Neural cell (in vitro differentiated cells): ENCODE measurements around the gene MRPS35. TPM values are rescaled to one million over a fixed set of nuclear protein-coding genes. Genes with fewer than 3 reads are reported as not detected.

ENCODE experiments used
- H2AFZ ChIP-seq: fragments of 200-600, 300-800 bp; sonication (generic), shearing (Covaris generic); 2 replicates; pipeline ENCODE4 v1.6.0; 2014; ENCODE audit warnings: low read depth, mild to moderate bottlenecking, antibody characterized with exemption, low read length, moderate library complexity
- H3F3A ChIP-seq: fragments of 200-600 bp; shearing (Covaris generic); 2 replicates; pipeline ENCODE4 v1.6.1; 2016; ENCODE audit warnings: mild to moderate bottlenecking, moderate library complexity, mixed read lengths, antibody characterized with exemption, low read length; ENCODE audit not compliant: insufficient read depth, poor library complexity, severe bottlenecking
- H3K27ac ChIP-seq: fragments of 200-600, 300-800 bp; sonication (generic), shearing (Covaris generic); 2 replicates; pipeline ENCODE4 v1.5.1; 2014; ENCODE audit warnings: mild to moderate bottlenecking, low read length, moderate library complexity
- H3K27me3 ChIP-seq: fragments of 300-800, 200-600 bp; sonication (generic), shearing (Covaris generic); 2 replicates; pipeline ENCODE4 v1.6.0; 2014; ENCODE audit warnings: mild to moderate bottlenecking, low read depth, low read length, moderate library complexity; ENCODE audit not compliant: insufficient read depth
- H3K36me3 ChIP-seq: fragments of 300-800, 200-600 bp; sonication (generic), shearing (Covaris generic); 2 replicates; pipeline ENCODE4 v1.5.1; 2014; ENCODE audit warnings: mild to moderate bottlenecking, antibody characterized with exemption, low read length, moderate library complexity; ENCODE audit not compliant: insufficient read depth
- H3K4me2 ChIP-seq: fragments of 300-800, 200-600 bp; sonication (generic), shearing (Covaris generic); 2 replicates; pipeline ENCODE4 v1.6.0; 2014; ENCODE audit warnings: mild to moderate bottlenecking, low read length
- H3K4me3 ChIP-seq: fragments of 300-800, 200-600 bp; sonication (generic), shearing (Covaris generic); 2 replicates; pipeline ENCODE4 v1.5.1; 2014; ENCODE audit warnings: mild to moderate bottlenecking, low read length, moderate library complexity
- H3K79me2 ChIP-seq: fragments of 200-600 bp; shearing (Covaris generic); replicated peaks from 2 replicates; pipeline ENCODE4 v1.6.0; 2014; ENCODE audit warnings: mild to moderate bottlenecking, low read length, moderate library complexity; ENCODE audit not compliant: insufficient read depth
- H3K9ac ChIP-seq: fragments of 300-800, 200-600 bp; sonication (generic), shearing (Covaris generic); 2 replicates; pipeline ENCODE4 v1.6.1; 2016; ENCODE audit warnings: mild to moderate bottlenecking, low read length, mixed read lengths
- H3K9me2 ChIP-seq: fragments of 200-600 bp; shearing (Covaris generic); 2 replicates; pipeline ENCODE4 v1.6.1; 2016; ENCODE audit warnings: mild to moderate bottlenecking, low read length, mixed read lengths; ENCODE audit not compliant: insufficient read depth
- H3K9me3 ChIP-seq: fragments of 200-600, 300-800 bp; sonication (generic), shearing (Covaris generic); 2 replicates; pipeline ENCODE4 v1.6.1; 2016; ENCODE audit warnings: mild to moderate bottlenecking, mixed run types, low read length, moderate library complexity, mixed read lengths
- H4K20me1 ChIP-seq: fragments of 200-600 bp; shearing (Covaris generic); 2 replicates; pipeline ENCODE4 v1.6.1; 2016; ENCODE audit warnings: mild to moderate bottlenecking, mixed run types; ENCODE audit not compliant: insufficient read depth
- CTCF ChIP-seq: fragments of 450-650 bp; IDR thresholded peaks from 2 replicates; pipeline ENCODE4 v1.5.1; 2014; ENCODE audit warnings: antibody characterized with exemption, mild to moderate bottlenecking, moderate library complexity; ENCODE audit not compliant: poor library complexity, severe bottlenecking
- EP300 ChIP-seq: fragments of 450-650 bp; conservative IDR thresholded peaks from 2 replicates; pipeline ENCODE4 v1.6.1; 2014; ENCODE audit warnings: antibody characterized with exemption, mild to moderate bottlenecking, moderate library complexity; ENCODE audit not compliant: poor library complexity, severe bottlenecking
- EZH2 ChIP-seq: fragments of 200-600, 300-800 bp; shearing (Covaris generic), sonication (generic); IDR thresholded peaks from 2 replicates; pipeline ENCODE4 v1.6.1; 2014; ENCODE audit warnings: antibody characterized with exemption, low read length, borderline replicate concordance, mild to moderate bottlenecking; ENCODE audit not compliant: insufficient read depth, poor library complexity, severe bottlenecking
- MXI1 ChIP-seq: fragments of 450-650 bp; conservative IDR thresholded peaks from 2 replicates; pipeline ENCODE4 v1.6.1; 2014; ENCODE audit warnings: antibody characterized with exemption, mild to moderate bottlenecking; ENCODE audit not compliant: poor library complexity, severe bottlenecking
- POLR2AphosphoS5 ChIP-seq: IDR thresholded peaks from 2 replicates; pipeline ENCODE4 v1.6.1; 2012
- RAD21 ChIP-seq: fragments of 450-650 bp; conservative IDR thresholded peaks from 2 replicates; pipeline ENCODE4 v1.6.1; 2014; ENCODE audit warnings: antibody characterized with exemption, mild to moderate bottlenecking, moderate library complexity
- REST ChIP-seq: IDR thresholded peaks from 2 replicates; pipeline ENCODE4 v1.6.1; 2012; ENCODE audit warnings: borderline replicate concordance
- SMC3 ChIP-seq: fragments of 450-650 bp; conservative IDR thresholded peaks from 2 replicates; pipeline ENCODE4 v1.6.1; 2014; ENCODE audit warnings: antibody characterized with exemption, mild to moderate bottlenecking, moderate library complexity; ENCODE audit not compliant: poor library complexity
- TAF1 ChIP-seq: IDR thresholded peaks from 2 replicates; pipeline ENCODE4 v1.6.1; 2012; ENCODE audit warnings: low read depth
- polyA plus RNA-seq: library from polyadenylated mRNA; depleted of rRNA; stranded (reverse); fragments of >200 nt; gene quantifications from 2 replicates; pipeline ENCODE4 v1.2.3, GENCODE V29; 2014

The MRPS35 gene
- polyA plus RNA-seq, 1 donor from 2014 or later, result 105 TPM

- H3K9ac ChIP-seq, result no peak overlapping the region
- H3K9me3 ChIP-seq, result no peaks in the 10 kb centered on the region
- no peak overlapping the region for H3K4me2 ChIP-seq
- H3K9me2 ChIP-seq, result no peaks in the 10 kb centered on the region
- no peak overlapping the region for H3K4me3 ChIP-seq
- no peaks in the 10 kb centered on the region for H3K36me3 ChIP-seq
- no peak overlapping the region for H3K27ac ChIP-seq
- TF ChIP-seq POLR2AphosphoS5 (no peak), RAD21 (no peak), SMC3 (no peak), REST (no peak), TAF1 (no peak), EP300 (no peak), MXI1 (no peak), CTCF (no peak), EZH2 (no peak)
- H3K79me2 ChIP-seq, result no peaks in the 10 kb centered on the region
- H2AFZ ChIP-seq, result no peak overlapping the region
- H4K20me1 ChIP-seq, result no peaks in the 10 kb centered on the region
- H3F3A ChIP-seq, result no peaks in the 10 kb centered on the region
- H3K27me3 ChIP-seq, result no peaks in the 10 kb centered on the region
Observed at GRCh38 chr12:27769142-27769673, 58.6 kb downstream of the MRPS35 start.

- H3K27me3 ChIP-seq, result no peaks in the 10 kb centered on the region
- H3K9me3 ChIP-seq, result no peaks in the 10 kb centered on the region
- H3K36me3 ChIP-seq, result no peaks in the 10 kb centered on the region
- TF ChIP-seq SMC3, result no peak
- no peak for TF ChIP-seq POLR2AphosphoS5
- no peak for TF ChIP-seq MXI1
- TF ChIP-seq EZH2, result no peak
- no peak for TF ChIP-seq EP300
- TF ChIP-seq TAF1, result no peak
- TF ChIP-seq REST, result no peak
- TF ChIP-seq CTCF, result no peak
- no peak for TF ChIP-seq RAD21
- no peaks in the 10 kb centered on the region for H3K9me2 ChIP-seq
- no peak overlapping the region for H3K27ac ChIP-seq
- no peaks in the 10 kb centered on the region for H3K79me2 ChIP-seq
- no peak overlapping the region for H3K4me3 ChIP-seq
- H2AFZ ChIP-seq, result no peak overlapping the region
- H4K20me1 ChIP-seq, result no peaks in the 10 kb centered on the region
- H3K4me2 ChIP-seq, result no peak overlapping the region
- no peak overlapping the region for H3K9ac ChIP-seq
- H3F3A ChIP-seq, result no peaks in the 10 kb centered on the region
Observed at GRCh38 chr12:27771481-27772327, 61.1 kb downstream of the MRPS35 start.
